GM12878 (cell line): Measurements from ENCODE around the gene PARM1. TPM values are rescaled to one million over a fixed set of nuclear protein-coding genes. Genes with fewer than 3 reads are reported as not detected.

Experiments used
- ATAC-seq: fragments of 200-7000 bp; cut with Tn5 transposase; 3 replicates; pipeline ENCODE4 v1.9.1; 2020; ENCODE audit warnings: mild to moderate bottlenecking, moderate library complexity
- BruUV-seq: library from RNA; stranded (reverse); fragments of 400-500 nt; replicated peaks from 2 replicates; lab custom pipeline; 2021; lab: Mats Ljungman, UMichigan
- CTCF ChIA-PET: fragments of 300-600 bp; sonication (Branson Sonifier 250); formaldehyde crosslinking; extraction: SDS; loops from one replicate; lab custom pipeline; 2021; ENCODE audit warnings: inconsistent platforms; lab: Yijun Ruan, JAX
- POLR2A ChIA-PET: fragments of 350-600 bp; formaldehyde crosslinking; extraction: SDS; loops from one replicate; lab custom pipeline; 2021; ENCODE audit warnings: inconsistent platforms; lab: Charles Lee
- RAD21 ChIA-PET: fragments of 300-600 bp; sonication (Branson Sonifier 250); formaldehyde crosslinking; loops from one replicate; lab custom pipeline; 2023; ENCODE audit warnings: antibody characterized with exemption; ENCODE audit not compliant: unreplicated experiment; lab: Charles Lee
- SMC1A ChIA-PET: fragments of 300-600 bp; sonication (Branson Sonifier 250); formaldehyde crosslinking; loops from one replicate; lab custom pipeline; 2023; ENCODE audit not compliant: unreplicated experiment, uncharacterized antibody; lab: Charles Lee
- DNase-seq: peaks from one replicate; pipeline ENCODE4 v3.0.0-alpha.2; 2011; ENCODE audit warnings: low read depth, low spot score
- FAIRE-seq: peaks from 3 replicates; lab custom pipeline; 2011; peaks lifted over from hg19 to GRCh38; lab: Jason Lieb, UNC
- H2AFZ ChIP-seq: 2 replicates; pipeline ENCODE4 v1.6.0; 2011; ENCODE audit warnings: low read depth, low read length, control low read depth; ENCODE audit not compliant: control insufficient read depth
- H3K27ac ChIP-seq: 2 replicates; pipeline ENCODE4 v1.5.1; 2011; ENCODE audit warnings: control low read depth; ENCODE audit not compliant: control insufficient read depth, insufficient read depth
- H3K27me3 ChIP-seq, 2 experiments: replicated peaks in 1 of 2; 2 replicates each; pipeline versions ENCODE4 v1.6.0 to v1.6.1; 2011; ENCODE audit warnings: low read length in 1 of 2; ENCODE audit not compliant: control insufficient read depth in 2 of 2, insufficient read depth in 2 of 2
- H3K36me3 ChIP-seq, 2 experiments: 2 replicates each; pipeline ENCODE4 v1.5.1; 2011; ENCODE audit warnings: low read length in 1 of 2; ENCODE audit not compliant: control insufficient read depth in 2 of 2, insufficient read depth in 2 of 2
- H3K4me1 ChIP-seq: 2 replicates; pipeline ENCODE4 v1.6.1; 2011; ENCODE audit warnings: mild to moderate bottlenecking, low read length, moderate library complexity, mixed read lengths; ENCODE audit not compliant: control insufficient read depth, insufficient read depth
- H3K4me2 ChIP-seq: 2 replicates; pipeline ENCODE4 v1.6.0; 2011; ENCODE audit warnings: control low read depth; ENCODE audit not compliant: control insufficient read depth, insufficient read depth
- H3K4me3 ChIP-seq: fragments of 200-600 bp; sonication (generic); 2 replicates; pipeline ENCODE4 v1.5.1; 2016
- H3K79me2 ChIP-seq: 2 replicates; pipeline ENCODE4 v1.6.0; 2011; ENCODE audit warnings: low read length; ENCODE audit not compliant: control insufficient read depth, insufficient read depth
- H3K9ac ChIP-seq: 2 replicates; pipeline ENCODE4 v1.8.0; 2011; ENCODE audit warnings: low read length, control low read depth, mixed read lengths; ENCODE audit not compliant: control insufficient read depth, insufficient read depth
- H3K9me3 ChIP-seq: replicated peaks from 3 replicates; pipeline ENCODE4 v1.5.1; 2011; ENCODE audit warnings: mild to moderate bottlenecking, low read length; ENCODE audit not compliant: control insufficient read depth, insufficient read depth
- H4K20me1 ChIP-seq: 2 replicates; pipeline ENCODE4 v1.6.0; 2011; ENCODE audit not compliant: control insufficient read depth, insufficient read depth
- EP300 ChIP-seq, 2 experiments: fragments of 150-350 bp in 1 of 2; IDR thresholded peaks; 2 replicates each; pipeline ENCODE4 v1.6.1; 2011 to 2012; ENCODE audit warnings: low read depth in 2 of 2, low read length in 2 of 2, borderline replicate concordance in 1 of 2, improper control_type of control experiment in 1 of 2, inconsistent platforms in 1 of 2; ENCODE audit not compliant: control insufficient read depth in 1 of 2
- KLF5 ChIP-seq: fragments of 450-650 bp; IDR thresholded peaks from 2 replicates; pipeline ENCODE4 v1.6.1; 2014; ENCODE audit warnings: mild to moderate bottlenecking; ENCODE audit not compliant: partially characterized antibody
- MYC ChIP-seq: IDR thresholded peaks from 2 replicates; pipeline ENCODE4 v1.6.1; 2011; ENCODE audit warnings: mild to moderate bottlenecking, low read length, moderate library complexity, inconsistent platforms; ENCODE audit not compliant: insufficient read depth, insufficient replicate concordance, insufficient read length, severe bottlenecking
- POU2F2 ChIP-seq: IDR thresholded peaks from 3 replicates; pipeline ENCODE4 v1.6.1; 2011; ENCODE audit warnings: low read depth, mild to moderate bottlenecking, low read length, borderline replicate concordance
- REST ChIP-seq: IDR thresholded peaks from 2 replicates; pipeline ENCODE4 v1.6.1; 2012; ENCODE audit warnings: mild to moderate bottlenecking, low read depth, low read length
- ZSCAN29 ChIP-seq: fragments of 450-650 bp; IDR thresholded peaks from 2 replicates; pipeline ENCODE4 v1.6.1; 2017; ENCODE audit warnings: mild to moderate bottlenecking, moderate library complexity
- WGBS: methylation state at CpG from one replicate; pipeline ENCODE4 v1.1.6; 2016; ENCODE audit warnings: low lambda C conversion rate; ENCODE audit not compliant: insufficient replicate concordance, insufficient coverage; ENCODE audit errors: missing lambda C conversion rate; 5-methylcytosine and 5-hydroxymethylcytosine counted together
- in situ Hi-C: fragments of 300-500 bp; cut with MboI; formaldehyde crosslinking; loops from 9 replicates; pipeline ENCODE4 v1.14.3; 2018; ENCODE audit warnings: mixed read lengths
- intact Hi-C: fragments of 100-400 bp; cut with micrococcal nuclease; formaldehyde crosslinking; loops from one replicate; pipeline ENCODE4 v1.14.2; 2022; ENCODE audit not compliant: unreplicated experiment
- polyA plus RNA-seq, 11 experiments: library from polyadenylated mRNA; depleted of rRNA in 4 of 11; unstranded in 6 of 11; stranded (reverse) in 5 of 11; fragments of >200 nt; fragmentation: Nextera tagmentation in 4 of 11; fragmentation: Illumina TruSeq in 1 of 11; extraction: Ambion mirVana in 4 of 11; extraction: Trizol in 1 of 11; gene quantifications; 1 replicate in 1 of 11; 2 replicates in 10 of 11; pipeline versions ENCODE4 v1.2.1 to v1.2.3, GENCODE V29; 2011 to 2016; ENCODE audit warnings: inconsistent platforms in 2 of 11, missing spikeins in 2 of 11, low read depth in 1 of 11
- total RNA-seq, 4 experiments: library from RNA; depleted of rRNA in 3 of 4; stranded (reverse); fragments of >200 nt in 3 of 4; fragmentation: Illumina TruSeq in 1 of 4; extraction: Trizol in 1 of 4; gene quantifications; 2 replicates each; pipeline versions ENCODE4 v1.2.1 to v1.2.3, GENCODE V29; 2013 to 2021

The PARM1 gene
- total and polyA plus RNA-seq, 10 of the 15 experiments (the other 5 are each of a cell fraction or from before 2014, with no cell fraction given) = 13.9 to 56.2 (median 41.3) TPM

- no peak for TF ChIP-seq KLF5
- TF ChIP-seq ZSCAN29 = no peak
- no peak for TF ChIP-seq POU2F2
- TF ChIP-seq REST = no peak
- TF ChIP-seq EP300 (IDR thresholded peaks at IDR 0.05; ENCODE audit: borderline replicate concordance in 1 of 2, control insufficient read depth in 1 of 2, low read depth in 2 of 2, low read length in 2 of 2) = no peak
- TF ChIP-seq MYC = no peak
- CTCF ChIA-PET = interaction anchor here (0.7 to 0.9 kb wide), 2 partner anchors 8 to 98 kb away, joined by 3 read pairs; no protein-coding TSS in a partner anchor
- H2AFZ ChIP-seq = no peak overlapping the region
- FAIRE-seq = no peak
- in situ Hi-C loops = no loop called here
- H3K9ac ChIP-seq = no peak overlapping the region
- ATAC-seq = no peak
- H3K27ac ChIP-seq = no peak overlapping the region
- H3K4me2 ChIP-seq = no peak overlapping the region
- SMC1A ChIA-PET = no interaction called here
- WGBS = 78% methylated on average over 2 of the region's 2 CpGs
- POLR2A ChIA-PET = no interaction called here
- H3K9me3 ChIP-seq = peaks cover 3% of the 10 kb centered on the region; the same call in 2 of the 3 replicates
- intact Hi-C loops = no loop called here
- no peaks in the 10 kb centered on the region for H3K27me3 ChIP-seq
- H3K79me2 ChIP-seq = no peaks in the 10 kb centered on the region
- H4K20me1 ChIP-seq = no peaks in the 10 kb centered on the region
- BruUV-seq = no TSS peak
- RAD21 ChIA-PET = no interaction called here
- H3K4me1 ChIP-seq = peaks cover 10% of the 10 kb centered on the region; the same call in 1 of the 2 replicates
- no peak for DNase-seq
- no peaks in the 10 kb centered on the region for H3K36me3 ChIP-seq
- no peak overlapping the region for H3K4me3 ChIP-seq
Measured at GRCh38 chr4:75002381-75002780, 69.5 kb downstream of the PARM1 start.
